ENCODE data around the gene PDCL2.

GRCh38 chr4:55612341-55612740, 20.3 kb upstream of the PDCL2 start:
- TF ChIP-seq POLR2A (IDR thresholded peaks at IDR 0.05) (no peak), CTCF (IDR thresholded peaks at IDR 0.05 in 8 of 11, conservative IDR thresholded peaks at IDR 0.05 in 3 of 11) (no peak), POLR2AphosphoS5 (IDR thresholded peaks at IDR 0.05) (no peak)

Measured in spleen (tissue), 7 donors.